ENCODE measurements around the gene TRMT2A. TPM values are rescaled to one million over a fixed set of nuclear protein-coding genes. Genes with fewer than 3 reads are reported as not detected.
"Not testable (repeated sequence)": the region's sequence is repeated elsewhere in the genome, so short reads cannot be mapped to it uniquely, and the experiment has no call there.

The TRMT2A gene, protein sequence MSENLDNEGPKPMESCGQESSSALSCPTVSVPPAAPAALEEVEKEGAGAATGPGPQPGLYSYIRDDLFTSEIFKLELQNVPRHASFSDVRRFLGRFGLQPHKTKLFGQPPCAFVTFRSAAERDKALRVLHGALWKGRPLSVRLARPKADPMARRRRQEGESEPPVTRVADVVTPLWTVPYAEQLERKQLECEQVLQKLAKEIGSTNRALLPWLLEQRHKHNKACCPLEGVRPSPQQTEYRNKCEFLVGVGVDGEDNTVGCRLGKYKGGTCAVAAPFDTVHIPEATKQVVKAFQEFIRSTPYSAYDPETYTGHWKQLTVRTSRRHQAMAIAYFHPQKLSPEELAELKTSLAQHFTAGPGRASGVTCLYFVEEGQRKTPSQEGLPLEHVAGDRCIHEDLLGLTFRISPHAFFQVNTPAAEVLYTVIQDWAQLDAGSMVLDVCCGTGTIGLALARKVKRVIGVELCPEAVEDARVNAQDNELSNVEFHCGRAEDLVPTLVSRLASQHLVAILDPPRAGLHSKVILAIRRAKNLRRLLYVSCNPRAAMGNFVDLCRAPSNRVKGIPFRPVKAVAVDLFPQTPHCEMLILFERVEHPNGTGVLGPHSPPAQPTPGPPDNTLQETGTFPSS
- total RNA-seq (2014; rRNA removed; shearing (Covaris generic)), result 14.7 and 16.2 TPM in 2 replicates

DNA sequence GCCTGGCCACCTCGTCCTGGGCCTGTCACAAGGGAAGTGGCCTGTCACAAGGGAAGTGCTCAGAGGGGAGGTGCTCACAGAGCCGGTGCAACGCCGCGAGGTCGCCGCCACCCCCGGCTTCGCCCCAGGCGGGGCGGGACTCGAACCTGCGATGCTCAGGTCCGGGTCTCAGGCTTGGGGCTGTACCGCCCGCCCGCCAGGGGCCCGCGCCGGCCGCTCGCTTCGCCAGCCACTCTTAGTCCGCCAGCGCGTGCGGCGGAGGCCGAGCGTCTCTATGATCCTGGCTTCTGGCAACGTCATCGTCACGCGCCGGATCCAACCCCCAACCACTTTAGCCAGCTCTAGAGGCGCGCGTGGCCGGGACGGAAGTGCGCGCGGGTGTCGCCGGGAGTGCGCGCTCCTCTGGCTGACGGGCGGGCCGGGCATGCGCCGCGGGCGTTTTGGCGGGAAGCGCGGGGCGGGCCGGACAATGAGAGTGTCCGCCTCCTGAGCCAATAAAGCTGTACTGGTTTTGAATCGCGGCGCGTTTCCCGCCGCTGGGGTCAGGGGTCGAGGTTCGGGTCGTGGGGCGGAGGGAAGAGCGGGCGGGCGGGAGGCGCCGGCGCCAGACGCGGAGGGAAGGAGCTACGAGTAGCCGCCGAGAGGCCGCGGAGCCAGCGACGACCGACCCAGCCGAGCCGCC, at the start of gene TRMT2A:
Gene TRMT2A (minus strand): TSS at position 276 of the 682 bp plus-strand sequence. CDS start 320 bp downstream, outside the sequence.
- DNase-seq (ENCODE audit: low read depth), result peak; percentile 96

DNA sequence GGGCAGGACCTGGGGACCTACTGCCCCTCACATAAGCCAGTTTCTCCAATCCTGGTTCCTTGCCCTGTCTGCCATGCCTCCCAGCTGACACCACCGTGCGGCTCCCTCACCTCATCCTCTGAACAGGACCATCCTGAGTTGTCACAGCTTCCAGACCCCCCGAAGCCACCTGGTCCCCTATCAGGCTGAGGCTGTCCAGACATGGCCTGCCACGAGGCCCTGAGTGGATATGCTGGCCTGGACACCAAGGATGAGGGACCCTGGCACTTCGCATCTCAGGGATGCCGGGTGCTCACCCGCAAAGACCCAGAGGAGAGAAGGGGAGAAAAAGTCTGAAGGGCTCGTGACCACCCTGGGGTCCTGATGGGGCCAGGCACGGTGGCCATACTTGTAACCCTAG, 49.7 kb upstream of the TRMT2A start:
- DNase-seq (ENCODE audit: low read depth), result no peak

DNA sequence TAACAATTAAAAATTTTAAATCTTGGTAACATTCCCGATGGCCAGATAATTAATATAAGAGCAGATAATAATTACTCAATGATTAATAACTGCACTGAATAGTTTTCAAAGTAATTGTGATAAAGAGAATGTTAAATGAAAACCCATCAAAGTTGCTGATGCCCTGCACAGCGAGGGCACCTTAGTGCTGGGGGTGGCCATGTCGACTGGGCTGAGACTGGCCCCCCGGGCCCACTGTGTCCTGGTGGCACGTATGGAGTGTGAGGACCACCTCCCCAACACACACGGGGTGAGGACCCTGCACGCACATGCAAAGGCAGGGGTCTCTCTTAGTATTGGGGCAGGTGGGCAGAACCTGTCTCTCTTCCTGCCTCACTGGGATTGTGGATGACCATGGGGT, 48.9 kb upstream of the TRMT2A start:
- DNase-seq (ENCODE audit: low read depth), result no peak

DNA sequence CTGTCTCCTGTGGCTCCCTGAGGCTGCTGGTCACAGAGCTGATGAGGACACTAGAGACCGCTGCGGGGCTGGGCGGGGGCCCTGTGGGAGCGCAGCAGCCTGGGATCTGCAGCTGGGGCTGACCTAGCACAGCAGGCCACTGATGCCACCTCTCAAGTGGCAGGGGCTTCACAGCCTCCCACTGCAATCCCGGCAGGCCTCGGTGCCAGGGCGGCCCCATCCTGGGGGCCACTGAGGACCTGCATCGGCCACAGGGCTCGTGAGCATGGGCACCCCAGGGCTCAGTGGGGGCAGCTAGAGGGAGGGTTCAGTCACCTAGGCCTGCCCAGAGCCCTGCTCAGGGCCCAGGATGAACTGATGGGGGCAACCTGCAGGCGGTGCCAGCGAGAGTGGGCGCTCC, 48.4 kb upstream of the TRMT2A start:
- no peak for DNase-seq (ENCODE audit: low read depth)

DNA sequence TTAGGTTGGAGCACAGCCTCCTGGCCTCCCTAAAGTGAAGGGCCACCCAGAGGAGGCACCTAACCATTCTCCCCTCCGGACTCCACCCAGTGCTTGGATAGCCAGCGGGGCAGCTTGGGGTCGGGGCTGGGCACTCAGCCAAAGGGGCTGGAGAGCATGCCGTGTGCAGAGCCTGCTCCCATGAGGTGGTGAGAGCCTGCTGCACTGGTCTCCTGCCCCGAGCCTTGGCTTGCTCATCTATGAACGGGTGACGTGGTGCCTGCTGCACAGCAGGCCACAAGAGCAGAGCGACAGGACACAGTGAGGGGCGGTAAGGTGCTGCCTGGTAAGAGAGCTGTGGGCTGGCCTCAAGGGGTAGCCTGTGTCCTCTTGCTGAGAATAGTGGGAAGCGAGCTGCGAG, 47.8 kb upstream of the TRMT2A start:
- no peak for DNase-seq (ENCODE audit: low read depth)

DNA sequence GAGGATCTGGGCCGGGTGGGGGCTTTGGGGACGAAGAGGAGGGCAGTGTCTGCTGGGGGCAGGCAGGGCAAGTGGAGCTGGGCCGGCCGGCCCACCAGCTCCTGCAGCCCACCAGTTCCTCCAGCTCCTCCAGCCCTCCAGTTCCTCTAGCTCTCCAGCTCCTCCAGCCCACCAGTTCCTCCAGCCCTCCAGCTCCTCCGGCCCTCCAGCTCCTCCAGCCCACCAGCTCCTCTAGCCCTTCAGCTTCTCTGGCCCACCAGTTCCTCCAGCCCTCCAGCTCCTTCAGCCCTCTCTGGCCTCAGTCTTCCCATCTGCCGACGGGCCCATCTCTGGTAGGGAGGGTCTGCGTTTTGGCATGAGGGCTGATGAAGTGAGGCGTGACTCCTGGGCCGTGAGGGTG, 43.0 kb upstream of the TRMT2A start:
- DNase-seq (ENCODE audit: low read depth), result no peak

DNA sequence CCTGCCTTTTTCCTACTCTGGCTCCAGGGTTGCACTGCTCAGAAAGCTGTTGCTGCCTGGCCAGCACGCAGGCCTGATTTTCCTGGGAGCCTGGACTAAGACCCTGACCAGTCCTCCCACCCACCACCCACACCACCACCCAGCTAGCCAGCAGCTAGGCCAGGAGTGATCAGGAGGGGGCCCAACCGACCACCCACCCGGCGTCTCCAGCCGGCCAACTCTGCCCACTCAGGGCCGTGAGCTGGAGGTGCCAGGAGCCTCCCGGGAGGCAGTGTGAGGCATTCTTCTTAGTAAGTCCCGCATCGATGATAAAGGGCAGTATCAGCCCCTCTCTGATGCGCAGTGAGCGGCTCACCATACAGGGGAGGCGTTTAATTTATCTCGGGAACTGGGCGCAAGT, 42.5 kb upstream of the TRMT2A start:
- not testable (repeated sequence) for DNase-seq (ENCODE audit: low read depth)

DNA sequence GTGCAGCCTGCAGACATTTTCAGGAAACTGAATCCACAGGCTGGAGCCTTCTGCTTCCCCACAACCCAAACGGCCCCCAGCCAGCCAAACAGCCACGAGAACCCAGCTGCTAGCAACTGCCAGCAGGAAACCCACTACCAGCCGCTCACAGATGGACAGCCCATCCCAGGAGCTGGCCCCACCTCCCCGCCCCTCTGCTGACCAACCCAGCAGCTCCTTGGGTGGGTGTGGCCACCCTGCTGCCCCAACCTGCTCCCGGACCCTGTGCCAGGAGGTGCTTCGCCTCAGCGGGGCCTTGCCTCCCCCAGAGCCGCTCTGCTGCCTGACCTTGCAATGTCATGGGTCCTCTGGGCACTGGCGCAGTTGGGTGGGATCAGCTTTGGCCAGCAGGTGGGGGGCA, 42.0 kb upstream of the TRMT2A start:
- no peak for DNase-seq (ENCODE audit: low read depth)

DNA sequence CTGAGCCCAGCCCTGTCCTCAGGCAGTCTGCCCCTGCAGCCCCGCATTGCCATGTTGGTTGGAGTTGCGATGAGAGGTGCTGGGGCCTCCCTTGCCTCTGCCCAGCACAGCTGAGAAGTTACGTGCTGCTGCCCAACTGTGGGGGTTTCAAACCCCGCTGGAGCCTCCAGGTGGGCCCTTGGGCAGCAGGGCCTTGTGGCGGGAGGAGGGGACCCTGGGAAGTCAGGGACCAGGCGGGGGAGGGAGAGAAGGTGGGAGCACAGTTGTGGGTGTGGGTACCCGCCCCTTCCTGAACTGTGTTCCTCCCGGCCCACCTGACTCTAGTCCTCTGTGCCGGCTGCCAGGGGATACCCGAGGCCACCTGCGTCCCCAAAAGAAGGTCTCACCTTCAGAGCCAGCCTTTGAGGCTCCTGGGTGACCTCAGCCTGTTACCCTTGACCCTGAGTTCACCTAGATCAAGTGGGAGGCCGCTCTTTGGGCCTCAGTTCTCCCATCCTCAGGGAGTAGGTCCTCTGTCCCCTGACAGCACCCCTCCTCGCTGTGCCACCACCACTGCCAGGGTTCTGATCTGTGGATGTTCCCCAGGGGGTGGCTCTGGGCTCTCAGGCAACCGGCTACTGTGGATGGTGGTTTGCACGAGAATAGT, 41.5 kb upstream of the TRMT2A start:
- no peak for DNase-seq (ENCODE audit: low read depth)

DNA sequence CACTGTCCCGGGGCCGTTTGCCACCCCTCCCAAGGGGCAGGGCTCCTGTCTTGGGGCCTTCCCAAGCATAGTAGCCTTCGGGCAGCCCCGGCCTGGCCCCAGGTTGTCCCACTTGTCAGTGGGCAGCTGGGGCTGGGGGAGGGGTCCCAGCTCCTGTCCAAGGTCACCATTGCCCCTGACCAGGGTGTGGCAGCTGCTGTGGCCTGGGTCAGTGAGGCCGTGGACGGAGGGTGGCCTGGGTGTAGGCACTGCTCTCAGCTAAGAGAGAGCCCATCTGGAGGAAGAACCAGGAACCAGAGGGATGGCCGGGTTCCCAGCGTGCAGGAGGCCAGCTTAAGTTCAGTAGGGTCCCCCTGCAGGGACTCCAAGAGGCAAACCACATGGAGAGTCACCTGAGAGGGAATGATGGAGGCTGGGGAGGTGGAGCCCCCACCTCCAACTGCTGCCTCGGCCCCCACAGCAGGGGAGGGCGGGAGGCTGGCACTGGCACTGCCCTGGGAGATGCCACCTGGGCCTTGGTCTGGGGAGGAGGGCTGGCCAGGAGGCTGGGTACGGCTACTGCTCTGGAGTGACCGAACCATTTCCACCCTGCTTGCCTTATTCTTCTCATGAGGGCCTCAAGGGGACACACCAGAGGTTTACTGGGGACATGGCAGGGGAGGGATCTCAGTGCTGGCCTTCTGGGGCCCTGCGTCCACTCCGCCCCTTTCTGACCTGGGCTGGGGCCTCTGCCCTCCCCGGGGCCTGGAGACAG, 40.6 kb upstream of the TRMT2A start:
- no peak for DNase-seq (ENCODE audit: low read depth)

DNA sequence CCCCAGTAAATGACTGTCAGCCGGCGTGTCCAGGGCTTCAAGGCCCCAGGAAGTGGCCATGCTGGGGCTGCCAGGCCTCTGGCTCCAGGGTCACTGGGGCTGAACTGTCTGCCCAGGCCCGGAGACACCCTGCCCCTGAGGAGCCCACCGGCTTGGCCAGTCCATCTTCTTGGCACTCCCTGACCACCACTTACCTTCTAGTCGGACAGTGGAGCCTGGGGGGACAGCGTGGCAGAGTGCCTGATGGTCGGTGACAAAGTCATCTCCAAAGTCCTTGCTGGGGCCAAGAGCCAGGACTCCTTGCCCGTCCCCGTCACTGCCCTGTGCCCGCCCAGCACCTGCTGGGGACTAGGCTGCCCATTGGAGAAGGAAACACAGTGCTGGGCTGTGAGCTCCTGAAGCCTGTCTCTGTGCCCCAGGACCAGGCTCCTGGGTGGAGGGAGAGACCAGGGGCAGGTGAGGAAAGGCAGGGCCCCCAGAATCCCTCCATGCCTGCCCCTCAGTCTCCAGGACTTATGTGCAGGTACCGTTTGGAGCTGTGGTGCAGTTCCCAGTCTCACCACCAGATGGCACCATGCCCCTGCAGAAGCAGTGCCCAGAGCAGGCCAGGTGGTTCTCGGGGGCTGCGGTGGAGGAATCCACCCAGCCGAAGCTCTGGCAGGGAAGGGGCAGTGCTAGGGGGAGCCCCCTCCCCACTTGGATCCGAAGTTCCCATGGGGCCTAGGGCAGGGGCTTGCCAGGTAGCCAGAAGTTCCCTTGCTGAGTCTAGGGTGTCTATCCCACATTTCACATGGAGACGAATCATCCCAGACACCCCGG, 39.8 kb upstream of the TRMT2A start:
- DNase-seq (ENCODE audit: low read depth), result peak; percentile 45

DNA sequence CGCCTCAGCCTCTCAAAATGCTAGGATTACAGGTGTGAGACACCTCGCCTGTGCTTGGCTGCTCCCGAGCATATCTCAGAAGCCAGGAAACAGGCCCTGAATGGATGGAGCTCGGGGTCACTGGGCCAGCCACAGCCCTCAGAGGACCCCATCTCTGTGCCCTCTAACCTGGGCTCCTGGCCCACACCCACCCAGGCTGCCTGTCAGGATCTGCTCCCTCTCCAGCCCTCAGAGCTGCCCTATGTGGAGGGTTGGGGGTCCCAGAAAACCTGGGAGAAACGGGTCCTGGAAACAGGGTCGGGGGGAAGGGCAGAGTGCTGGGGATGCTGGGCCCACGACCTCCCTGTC, 39.0 kb upstream of the TRMT2A start:
- no peak for DNase-seq (ENCODE audit: low read depth)

DNA sequence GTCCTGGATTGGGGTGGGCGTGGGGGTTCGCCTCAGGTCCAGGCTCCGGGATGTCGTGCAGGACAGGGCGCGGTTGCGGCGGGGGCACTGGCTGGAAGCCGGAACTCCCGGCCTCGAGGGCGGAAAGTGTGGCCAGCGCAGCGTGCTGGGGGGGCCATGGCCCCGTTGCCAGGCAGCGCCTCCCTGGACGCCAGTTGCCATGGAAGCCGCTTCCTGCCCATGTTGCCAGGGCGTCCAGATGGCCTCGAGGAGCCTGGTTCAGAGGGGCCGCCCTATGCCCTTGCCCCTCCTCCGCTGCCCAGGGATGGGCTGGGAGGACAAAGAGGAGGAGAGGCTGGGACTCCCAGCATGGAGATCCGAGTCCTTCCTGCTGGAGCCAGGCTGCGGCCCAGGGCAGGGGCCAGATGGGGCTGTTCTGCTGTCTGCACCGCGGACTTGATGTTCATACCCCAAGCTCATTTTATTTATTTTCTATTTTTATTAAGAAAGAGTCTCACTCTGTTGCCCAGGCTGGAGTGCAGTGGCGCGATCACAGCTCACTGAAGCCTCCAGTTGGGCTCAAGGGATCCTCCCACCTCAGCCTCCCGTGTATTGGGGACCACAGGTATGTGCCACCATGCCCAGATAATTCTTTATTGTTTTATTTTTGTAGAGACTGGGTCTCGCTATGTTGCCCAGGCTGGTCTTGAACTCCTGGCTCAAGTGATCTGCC, 38.5 kb upstream of the TRMT2A start:
- DNase-seq (ENCODE audit: low read depth), result peak; percentile 88

DNA sequence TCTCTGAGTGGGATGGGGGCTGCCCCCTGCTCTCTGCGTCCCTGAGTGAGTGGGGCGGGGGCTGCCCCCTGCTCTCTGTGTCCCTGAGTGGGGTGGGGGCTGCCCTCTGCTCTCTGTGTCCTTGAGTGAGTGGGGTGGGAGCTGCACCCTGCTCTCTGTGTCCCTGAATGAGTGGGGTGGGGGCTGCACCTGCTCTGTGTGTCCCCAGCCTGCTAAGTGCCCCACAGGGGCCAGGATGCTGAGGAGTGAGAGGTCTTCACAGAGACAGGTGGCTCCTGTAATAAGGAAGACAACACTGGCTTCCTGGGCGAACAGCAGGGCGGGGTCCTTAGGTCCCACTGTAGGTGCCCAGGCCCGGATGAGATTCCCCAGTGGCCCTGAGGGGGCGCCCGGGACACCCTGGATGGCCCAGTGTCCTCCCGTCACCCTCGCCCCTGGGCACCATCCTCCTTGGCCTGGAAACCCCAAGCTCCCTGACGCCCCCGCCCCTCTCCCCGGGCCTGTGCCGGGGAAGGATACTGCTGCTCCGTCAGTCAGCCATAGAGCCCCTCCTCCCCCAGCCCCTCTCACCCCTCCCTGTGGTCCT, 37.7 kb upstream of the TRMT2A start:
- no peak for DNase-seq (ENCODE audit: low read depth)

DNA sequence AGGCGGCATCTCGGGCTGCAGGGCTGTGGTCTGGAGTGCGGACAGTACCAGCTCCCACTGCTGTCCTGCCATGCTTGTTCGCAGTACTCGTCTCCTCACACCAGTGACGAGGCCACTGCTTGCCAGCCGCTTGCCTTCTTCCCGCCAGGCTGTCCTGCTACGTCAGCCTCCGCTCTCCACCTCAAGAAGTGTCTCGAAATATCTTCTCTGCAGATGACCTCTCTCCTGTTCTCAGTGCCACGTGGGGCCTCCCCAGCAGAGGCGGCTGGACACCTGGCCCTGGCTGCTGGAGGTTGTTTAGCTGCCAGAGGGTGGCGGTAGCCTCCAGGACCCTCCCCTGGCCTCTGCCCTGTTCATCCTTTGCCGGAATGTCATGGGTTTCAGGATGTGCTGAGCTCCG, 36.9 kb upstream of the TRMT2A start:
- no peak for DNase-seq (ENCODE audit: low read depth)

DNA sequence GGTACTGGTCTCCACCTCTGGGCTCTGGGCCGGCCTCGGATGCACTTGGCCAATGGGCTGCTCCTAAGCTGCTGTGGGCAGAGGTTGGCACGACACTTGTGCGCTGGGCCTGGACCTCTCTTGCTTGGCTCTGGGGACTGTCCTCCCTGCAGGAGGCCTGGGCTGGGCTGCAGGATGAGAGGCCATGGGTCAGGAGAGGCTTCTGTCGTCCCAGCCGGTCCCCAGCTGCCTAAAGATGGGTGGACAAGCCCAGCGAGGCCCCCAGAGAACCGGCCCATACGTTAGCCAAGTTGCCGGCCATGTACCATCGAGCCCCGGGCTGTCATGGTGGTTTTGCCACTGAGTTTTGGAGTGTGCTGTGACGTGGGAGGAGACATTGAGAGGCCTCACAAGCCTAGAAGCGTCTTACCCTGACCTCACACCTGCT, 35.5 kb upstream of the TRMT2A start:
- DNase-seq (ENCODE audit: low read depth), result no peak

DNA sequence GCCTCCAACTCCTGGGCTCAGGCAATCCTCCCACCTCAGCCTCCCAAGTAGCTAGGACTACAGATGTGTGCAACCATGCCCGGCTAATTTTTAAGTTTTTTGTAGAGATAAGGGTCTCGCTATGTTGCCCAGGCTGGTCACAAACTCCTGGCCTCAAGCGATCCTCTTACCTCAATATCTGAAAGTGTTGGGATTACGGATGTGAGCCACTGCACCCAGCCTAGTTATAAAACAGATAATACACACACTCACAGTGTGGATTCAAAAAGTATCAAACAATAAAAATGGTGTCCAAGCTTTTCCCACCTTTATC, 34.2 kb upstream of the TRMT2A start:
- no peak for DNase-seq (ENCODE audit: low read depth)

DNA sequence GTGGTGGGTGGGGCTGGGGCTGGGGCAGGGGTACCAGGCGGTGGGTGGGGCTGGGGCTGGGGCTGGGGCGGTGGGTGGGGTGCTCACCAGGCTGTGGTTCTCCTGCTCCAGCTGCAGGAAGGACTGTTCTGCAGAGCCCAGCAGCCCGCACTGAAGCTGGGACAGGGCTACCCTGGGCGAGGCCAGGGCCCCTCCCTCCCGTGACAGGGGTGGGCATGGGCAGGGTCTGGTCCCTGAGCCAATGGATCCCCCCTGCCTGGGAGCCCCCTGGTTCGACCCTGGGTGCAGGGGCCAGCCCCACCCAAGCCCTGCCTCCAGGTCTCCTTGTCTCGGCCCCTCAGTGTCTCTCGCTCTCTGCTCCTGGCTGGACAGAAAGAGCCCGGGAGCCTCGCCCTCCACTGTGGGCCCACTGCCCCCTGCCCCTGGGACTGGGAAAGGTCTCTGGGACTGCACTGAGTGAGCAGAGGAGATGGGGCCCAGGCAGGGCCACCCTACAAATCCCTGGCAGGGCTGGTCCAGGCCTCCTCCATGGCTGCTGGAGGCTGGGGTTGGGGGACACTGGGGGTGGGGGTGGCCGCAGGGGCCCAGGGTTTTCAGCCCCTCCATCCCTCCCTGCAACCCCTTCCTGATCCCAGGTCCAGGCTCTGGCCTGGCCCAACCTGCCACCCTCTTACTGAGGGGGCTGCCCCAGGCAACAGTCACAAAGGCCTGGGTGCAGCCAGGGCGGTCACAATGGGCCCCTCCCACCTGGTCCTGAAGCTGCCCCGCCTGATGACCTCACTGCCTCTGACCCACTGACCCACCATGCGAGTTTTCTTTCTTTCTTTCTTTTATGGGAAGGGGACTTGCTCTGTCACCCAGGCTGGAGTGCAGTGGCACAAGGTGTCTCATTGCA, 33.6 kb upstream of the TRMT2A start, which contains the start of gene CCDC188:
Gene CCDC188 (minus strand): TSS at position 675 of the 895 bp plus-strand sequence. CDS start 69 bp downstream, at position 606.
- DNase-seq (ENCODE audit: low read depth), result no peak

Data from RPMI7951 (cell line).